Medulla oblongata (tissue), 1 donor: Measurements from ENCODE around the gene FOXL3.
"Not testable (repeated sequence)": the region's sequence is repeated elsewhere in the genome, so short reads cannot be mapped to it uniquely, and the experiment has no call there.

ENCODE experiments used
- DNase-seq: peaks from one replicate; pipeline ENCODE4 v3.0.0-alpha.2; 2015; ENCODE audit errors: extremely low spot score

The FOXL3 gene

GRCh38 chr7:289756-290553, at the start of gene FOXL3:
Gene FOXL3, plus strand, starts transcription at chr7:290170. Its CDS starts 0 bp downstream, at chr7:290170.
- DNase-seq, result no peak

DNA sequence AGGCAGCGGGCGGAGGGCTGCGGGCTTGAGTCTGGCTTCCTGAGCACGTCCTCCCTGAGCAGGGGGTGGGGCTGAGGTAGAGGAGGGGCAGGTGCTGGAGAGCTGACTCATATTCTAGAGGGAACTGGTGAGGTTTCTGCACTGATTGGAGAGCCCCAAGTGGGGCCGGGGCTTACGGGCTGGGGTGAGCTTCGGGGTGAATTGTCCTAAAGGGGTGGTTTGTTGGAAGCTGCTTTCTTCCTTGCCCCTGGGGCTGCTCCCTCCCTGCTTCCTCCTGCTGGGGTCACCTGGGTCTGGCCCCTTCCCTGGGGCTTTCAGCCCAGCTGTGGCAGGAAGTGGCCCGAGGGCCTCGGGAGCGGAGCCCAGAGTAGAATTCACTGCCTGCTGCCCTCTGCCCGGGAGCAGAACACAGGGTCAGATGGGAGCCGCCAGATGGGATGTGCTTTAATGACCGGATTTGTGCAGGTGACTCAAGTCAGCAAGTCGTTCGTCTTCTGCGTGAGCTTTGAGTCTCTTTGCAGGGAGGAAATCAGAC, 49.0 kb upstream of the FOXL3 start:
- no peak for DNase-seq

DNA sequence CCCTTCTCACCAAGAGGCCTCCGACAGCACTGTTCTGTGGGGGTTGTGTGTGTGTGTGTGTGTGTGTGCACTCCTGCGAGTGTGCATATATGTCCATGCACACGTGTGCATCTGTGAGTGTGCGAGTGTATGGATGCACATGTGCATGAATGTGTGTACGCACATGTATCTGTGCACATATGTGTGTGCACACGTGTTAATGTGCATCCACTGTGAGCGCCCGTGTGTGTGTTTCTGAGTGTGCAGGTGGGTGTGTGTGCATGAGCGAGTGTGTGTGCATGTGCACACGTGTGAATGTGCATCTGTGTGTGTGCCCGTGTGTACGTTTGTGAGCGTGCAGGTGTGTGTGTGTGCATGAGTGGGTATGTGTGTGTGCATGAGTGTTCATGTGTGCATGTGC, 48.5 kb upstream of the FOXL3 start:
- DNase-seq, result no peak

GRCh38 chr7:242826-243579, 47.0 kb upstream of the FOXL3 start:
- DNase-seq, result not testable (repeated sequence)

GRCh38 chr7:243580-243978, 46.4 kb upstream of the FOXL3 start:
- not testable (repeated sequence) for DNase-seq

- DNase-seq, result no peak
These were observed 45.0 kb upstream of the FOXL3 start for GRCh38 chr7:244974-245373.

- DNase-seq, result no peak
These were observed 44.2 kb upstream of the FOXL3 start for GRCh38 chr7:245574-246295.

GRCh38 chr7:246451-246850, 43.5 kb upstream of the FOXL3 start:
- no peak for DNase-seq

DNA sequence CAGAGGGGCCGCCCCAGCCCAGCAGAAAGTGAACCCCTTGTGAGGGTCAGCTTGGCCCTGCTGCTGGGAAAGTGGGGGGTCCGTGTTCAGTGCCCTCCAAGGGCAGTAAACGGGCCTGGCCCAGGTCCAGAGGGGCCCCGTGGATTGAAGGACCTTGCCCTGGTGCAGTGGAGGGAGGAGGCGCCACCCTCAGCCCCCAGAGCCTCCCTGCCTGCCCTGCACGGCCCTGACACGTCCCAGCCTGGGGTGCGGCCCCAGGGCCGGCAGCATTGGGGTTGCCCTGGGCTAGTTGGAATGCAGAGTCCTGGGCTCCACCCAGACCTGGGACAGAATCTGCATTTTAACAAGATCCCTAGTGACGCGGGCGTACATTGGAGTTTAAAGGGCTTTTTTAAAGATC, 42.8 kb upstream of the FOXL3 start:
- DNase-seq, result no peak

GRCh38 chr7:247636-248035, 42.3 kb upstream of the FOXL3 start:
- no peak for DNase-seq

- DNase-seq, result no peak
These were observed 41.1 kb upstream of the FOXL3 start for GRCh38 chr7:248732-249435.

DNA sequence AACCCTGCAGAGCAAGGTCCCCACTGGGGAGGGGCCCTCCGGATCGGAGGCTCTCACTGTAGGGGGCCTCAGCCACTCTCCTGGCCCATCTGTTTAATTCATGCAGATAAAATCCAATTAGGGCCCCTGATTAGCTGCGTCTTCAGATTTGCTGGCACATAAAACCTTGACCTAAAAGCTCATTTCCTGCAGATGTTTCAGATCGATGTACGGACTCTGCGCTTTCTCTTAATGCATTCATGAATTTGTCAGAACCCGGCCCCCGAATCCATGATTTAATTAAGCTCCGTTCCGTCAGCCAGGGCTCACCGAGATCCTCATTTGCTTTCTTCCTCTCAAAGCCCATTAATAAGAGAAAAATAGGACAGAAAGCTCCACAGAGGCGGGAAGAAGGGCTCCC, 40.0 kb upstream of the FOXL3 start:
- DNase-seq, result no peak

DNA sequence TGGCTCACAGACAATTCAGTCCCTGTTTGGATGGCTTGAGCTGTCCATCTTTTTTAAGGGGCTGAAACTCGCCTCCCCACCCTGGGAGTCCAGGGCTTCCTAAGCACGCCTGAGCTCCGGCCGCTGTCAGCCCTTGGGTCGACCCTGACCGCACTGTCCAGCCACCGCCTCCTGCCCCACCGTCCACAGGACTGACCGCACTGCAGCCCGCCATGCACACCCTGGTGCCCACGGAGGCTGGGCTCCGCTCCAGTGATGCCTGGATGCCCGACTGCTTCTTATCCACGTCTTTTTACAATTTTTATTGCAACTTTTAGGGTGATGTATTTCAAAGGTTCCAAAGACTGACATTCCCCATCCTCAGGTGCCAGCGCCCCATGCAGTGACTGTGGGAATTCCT, 39.4 kb upstream of the FOXL3 start:
- no peak for DNase-seq

GRCh38 chr7:251005-251404, 39.0 kb upstream of the FOXL3 start:
- DNase-seq, result no peak

GRCh38 chr7:251446-252175, 38.4 kb upstream of the FOXL3 start:
- no peak for DNase-seq

DNA sequence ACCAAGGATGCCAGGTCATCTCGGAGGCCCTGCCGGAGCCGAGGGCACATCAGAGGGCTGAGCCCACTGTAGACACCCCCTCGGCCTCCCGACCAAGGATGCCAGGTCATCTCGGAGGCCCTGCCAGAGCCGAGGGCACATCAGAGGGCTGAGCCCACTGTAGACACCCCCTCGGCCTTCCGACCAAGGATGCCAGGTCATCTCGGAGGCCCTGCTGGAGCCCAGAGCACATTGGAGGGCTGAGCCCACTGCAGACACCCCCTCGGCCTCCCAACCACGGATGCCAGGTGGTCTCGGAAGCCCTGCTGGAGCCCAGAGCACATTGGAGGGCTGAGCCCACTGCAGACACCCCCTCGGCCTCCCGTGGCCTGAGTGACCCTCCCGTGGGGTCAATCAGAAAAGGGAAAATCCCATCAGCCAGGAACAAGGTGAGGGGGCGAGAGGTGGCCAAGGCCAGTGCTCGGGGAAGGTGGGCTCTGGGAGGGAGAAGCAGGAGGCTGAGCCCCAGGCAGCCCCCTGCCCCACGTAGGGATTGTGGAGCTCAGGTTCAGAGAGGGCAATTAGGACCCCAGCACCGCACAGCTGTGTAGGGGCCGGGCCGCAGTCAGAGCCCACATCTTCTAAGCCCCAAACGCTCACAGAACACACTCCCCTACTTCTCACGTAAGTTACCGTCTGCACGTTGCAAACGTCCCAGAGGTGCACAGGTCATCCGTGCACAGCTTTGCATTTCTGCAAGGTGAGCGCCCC, 37.6 kb upstream of the FOXL3 start:
- DNase-seq, result no peak

DNA sequence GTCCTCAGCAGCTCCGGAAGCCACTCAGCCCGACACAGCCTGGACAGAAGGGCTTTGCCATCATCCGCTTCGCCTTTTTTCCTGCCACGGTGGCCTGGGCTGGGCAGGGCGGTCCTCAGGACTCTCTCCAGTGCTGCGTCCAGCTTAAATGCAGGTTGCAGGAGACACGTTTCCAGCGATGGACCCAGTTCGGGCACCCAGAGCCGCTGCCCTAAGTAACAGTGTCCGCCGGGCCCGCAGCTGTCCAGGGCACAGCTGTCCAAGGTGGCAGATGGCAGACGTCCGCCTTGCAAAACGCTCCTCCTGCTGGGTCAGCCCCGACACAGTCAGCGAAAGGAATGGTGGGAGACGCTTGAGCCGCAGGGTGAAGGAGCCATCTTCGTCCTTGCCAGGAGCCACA, 37.0 kb upstream of the FOXL3 start:
- no peak for DNase-seq

DNA sequence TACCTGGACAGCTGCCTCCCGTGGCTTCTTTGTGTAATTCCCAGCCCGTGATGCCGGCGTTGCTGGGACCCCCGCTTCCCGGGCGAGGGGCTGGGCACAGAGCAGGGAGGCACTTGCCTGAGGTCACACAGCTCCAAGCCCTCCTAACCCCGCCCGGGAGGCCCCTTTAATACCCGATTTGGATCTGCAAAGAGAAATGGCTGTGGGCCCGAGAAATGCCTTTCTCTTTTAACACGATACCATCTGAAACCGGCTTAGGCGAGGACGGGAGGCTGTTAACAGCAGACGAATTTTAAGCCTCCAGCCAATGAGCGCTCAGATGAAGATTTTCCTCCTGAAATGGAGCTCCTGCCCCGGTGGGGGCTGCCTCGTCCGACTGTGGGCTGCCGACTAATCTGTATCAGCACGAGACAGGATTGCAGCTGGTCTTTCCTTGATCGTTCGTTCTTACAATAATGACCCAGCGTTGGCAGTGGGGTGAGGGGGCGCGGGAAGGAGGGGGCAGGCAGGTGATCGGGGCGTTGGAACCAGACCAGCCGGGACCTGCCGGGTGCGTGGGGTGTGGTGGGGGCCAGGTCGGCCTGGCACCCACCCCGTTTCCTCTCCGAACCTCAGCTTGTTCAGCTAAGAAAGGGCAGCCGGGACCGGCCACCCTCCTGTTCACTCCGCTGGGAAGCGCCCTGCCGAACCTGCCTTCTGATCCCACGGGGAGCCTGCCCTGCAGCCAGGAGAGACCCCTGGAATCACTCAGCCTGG, 36.2 kb upstream of the FOXL3 start:
- DNase-seq, result no peak

GRCh38 chr7:254337-255037, 35.5 kb upstream of the FOXL3 start:
- DNase-seq, result no peak
